Activated naive CD8-positive, alpha-beta T cell (primary cell): Measurements from ENCODE around the gene SLC6A13.
"Not testable (repeated sequence)": the region's sequence is repeated elsewhere in the genome, so short reads cannot be mapped to it uniquely, and the experiment has no call there.

Experiments
- H3K27ac Mint-ChIP-seq: one replicate; pipeline ENCODE4 v1.8.0; 2021; ENCODE audit warnings: mixed read lengths
- H3K27me3 Mint-ChIP-seq: one replicate; pipeline ENCODE4 v1.8.0; 2021; ENCODE audit warnings: mixed read lengths
- H3K36me3 Mint-ChIP-seq: one replicate; pipeline ENCODE4 v1.8.0; 2021; ENCODE audit warnings: mixed read lengths
- H3K4me1 Mint-ChIP-seq: one replicate; pipeline ENCODE4 v1.8.0; 2021; ENCODE audit warnings: low read depth, mixed read lengths
- H3K4me3 Mint-ChIP-seq: one replicate; pipeline ENCODE4 v1.8.0; 2021; ENCODE audit warnings: mild to moderate bottlenecking, mixed read lengths
- H3K9me3 Mint-ChIP-seq: one replicate; pipeline ENCODE4 v1.8.0; 2021; ENCODE audit warnings: low read depth, mixed read lengths

SLC6A13 gene

DNA sequence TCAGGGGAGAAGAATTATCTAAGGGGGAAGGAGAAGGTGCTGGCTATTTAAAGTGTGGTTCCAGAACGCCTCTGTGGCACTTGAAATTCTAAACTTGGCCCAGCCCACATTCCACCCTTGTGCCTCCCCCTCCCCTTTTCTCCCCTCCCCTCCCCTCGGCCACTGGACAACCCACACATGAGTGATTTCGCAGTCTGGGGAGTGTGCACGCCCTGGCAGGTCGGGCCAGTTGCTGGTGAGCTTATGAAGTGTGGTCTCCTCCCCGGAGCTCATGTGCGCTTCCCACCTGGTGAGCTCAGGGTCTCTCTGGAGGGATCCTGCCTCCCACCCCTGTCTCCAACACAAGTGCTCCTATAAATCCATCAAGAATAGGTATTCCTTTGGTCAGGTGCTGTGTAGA is at the start of gene SLC6A13:
SLC6A13 (minus strand) TSS at position 20 of the 400 bp plus-strand sequence. CDS start 2,784 bp downstream, outside the sequence.
- H3K4me3 Mint-ChIP-seq: no peak within 1 kb of the TSS
- H3K9me3 Mint-ChIP-seq: no peaks in the 10 kb centered on the region
- H3K36me3 Mint-ChIP-seq: no peaks in the 10 kb centered on the region
- H3K27ac Mint-ChIP-seq: no peak within 1 kb of the TSS
- no peaks in the 10 kb centered on the region for H3K27me3 Mint-ChIP-seq
- H3K4me1 Mint-ChIP-seq: peaks cover 30% of the 10 kb centered on the region

DNA sequence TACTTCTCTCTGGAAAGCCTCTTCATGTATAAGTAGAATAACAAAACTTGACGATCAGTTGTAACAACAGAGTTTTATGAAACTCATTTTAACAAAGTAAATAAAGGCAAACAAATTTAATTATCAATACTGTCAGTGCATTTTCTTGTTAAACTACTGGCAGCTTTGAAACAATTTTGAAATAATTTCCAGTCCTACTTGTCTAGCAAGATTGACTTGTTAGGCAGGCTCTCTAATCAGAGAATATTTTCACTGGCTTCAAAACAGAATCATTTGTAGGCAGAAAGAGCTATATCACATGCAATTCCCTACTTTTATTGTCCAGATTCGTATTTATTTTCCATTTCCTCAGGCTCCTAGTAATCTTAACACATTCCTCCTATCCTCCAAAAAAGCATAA is 45.9 kb upstream of the SLC6A13 start:
- no peak overlapping the region for H3K27ac Mint-ChIP-seq
- H3K36me3 Mint-ChIP-seq: peaks cover 21% of the 10 kb centered on the region
- no peak overlapping the region for H3K4me3 Mint-ChIP-seq
- no peaks in the 10 kb centered on the region for H3K9me3 Mint-ChIP-seq
- peaks cover 16% of the 10 kb centered on the region for H3K4me1 Mint-ChIP-seq
- H3K27me3 Mint-ChIP-seq: no peaks in the 10 kb centered on the region

DNA sequence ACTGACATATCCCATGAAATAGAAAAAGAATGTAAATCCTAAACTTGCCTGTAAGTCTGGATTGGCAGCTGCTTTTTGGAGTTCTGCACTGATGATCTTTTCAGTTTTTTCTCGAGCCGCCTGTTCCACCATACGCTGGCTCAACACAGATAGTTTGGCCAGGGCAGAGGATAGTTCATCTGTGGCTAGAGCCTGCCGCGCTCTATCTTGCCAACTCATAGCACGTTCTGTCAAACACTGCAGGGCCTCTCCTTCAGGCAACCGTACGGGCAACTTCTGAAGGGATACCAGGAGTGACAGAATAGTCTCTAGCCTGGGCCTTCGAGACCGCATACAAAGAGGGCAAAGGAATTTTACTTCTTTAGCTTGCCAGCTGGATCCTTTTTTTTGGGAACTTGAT is 44.8 kb upstream of the SLC6A13 start:
- H3K36me3 Mint-ChIP-seq: peaks cover 28% of the 10 kb centered on the region
- H3K4me1 Mint-ChIP-seq: peaks cover 27% of the 10 kb centered on the region
- no peaks in the 10 kb centered on the region for H3K27me3 Mint-ChIP-seq
- no peak overlapping the region for H3K4me3 Mint-ChIP-seq
- no peaks in the 10 kb centered on the region for H3K9me3 Mint-ChIP-seq
- H3K27ac Mint-ChIP-seq: no peak overlapping the region

DNA sequence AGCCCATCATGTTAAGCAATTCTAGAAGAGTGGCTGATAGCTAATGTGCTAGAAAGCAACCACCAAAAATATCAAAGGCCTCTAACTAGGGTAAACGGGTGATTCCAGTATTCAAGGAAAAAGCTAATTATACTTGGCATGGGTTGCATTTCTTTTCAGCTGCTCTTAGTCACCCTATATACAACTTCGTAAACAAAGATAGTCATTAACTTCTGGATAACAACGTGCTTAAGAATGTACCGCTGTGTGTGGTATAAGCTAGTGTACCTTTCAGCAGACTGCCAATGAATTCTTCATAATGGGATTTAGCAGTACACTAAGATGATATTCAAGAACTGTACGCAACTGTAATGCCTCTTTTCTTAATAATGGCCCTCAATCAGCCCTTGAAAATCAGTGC is 42.2 kb upstream of the SLC6A13 start:
- Mint-ChIP-seq H3K27ac (no peak overlapping the region), H3K4me1 (peaks cover 51% of the 10 kb centered on the region), H3K4me3 (no peak overlapping the region), H3K9me3 (no peaks in the 10 kb centered on the region), H3K27me3 (no peaks in the 10 kb centered on the region), H3K36me3 (peaks cover 51% of the 10 kb centered on the region)

DNA sequence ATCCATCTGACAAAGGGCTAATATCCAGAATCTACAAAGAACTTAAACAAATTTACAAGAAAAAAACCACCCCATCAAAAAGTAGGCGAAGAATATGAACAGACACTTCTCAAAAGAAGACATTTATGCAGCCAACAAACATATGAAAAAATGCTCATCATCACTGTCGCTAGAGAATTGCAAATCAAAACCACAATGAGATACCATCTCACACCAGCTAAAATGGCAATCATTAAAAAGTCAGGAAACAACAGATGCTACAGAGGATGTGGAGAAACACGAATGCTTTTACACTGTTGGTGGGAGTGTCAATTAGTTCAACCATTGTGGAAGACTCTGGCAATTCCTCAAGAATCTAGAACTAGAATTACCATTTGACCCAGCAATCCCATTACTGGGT is 40.1 kb upstream of the SLC6A13 start:
- H3K27me3 Mint-ChIP-seq, H3K9me3 Mint-ChIP-seq, H3K27ac Mint-ChIP-seq: not testable (repeated sequence)
- H3K4me1 Mint-ChIP-seq: peaks cover 61% of the 10 kb centered on the region
- H3K4me3 Mint-ChIP-seq: peak overlapping the region; percentile 6
- peaks cover 60% of the 10 kb centered on the region for H3K36me3 Mint-ChIP-seq

DNA sequence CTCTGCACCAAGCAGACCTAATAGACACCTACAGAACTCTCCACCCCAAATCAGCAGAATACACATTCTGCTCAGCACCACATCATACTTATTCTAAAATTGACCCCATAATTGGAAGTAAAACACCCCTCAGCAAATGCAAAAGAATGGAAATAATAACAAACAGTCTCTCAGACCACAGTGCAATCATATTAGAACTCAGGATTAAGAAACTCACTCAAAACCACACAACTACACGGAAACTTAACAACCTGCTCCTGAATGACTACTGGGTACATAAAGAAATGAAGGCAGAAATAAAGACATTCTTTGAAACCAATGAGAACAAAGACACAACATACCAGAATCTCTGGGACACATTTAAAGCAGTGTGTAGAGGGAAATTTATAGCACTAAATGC is 37.5 kb upstream of the SLC6A13 start:
- H3K27me3 Mint-ChIP-seq, H3K4me3 Mint-ChIP-seq, H3K9me3 Mint-ChIP-seq: not testable (repeated sequence)
- Mint-ChIP-seq H3K4me1 (peaks cover 59% of the 10 kb centered on the region), H3K36me3 (peaks cover 52% of the 10 kb centered on the region), H3K27ac (peak overlapping the region; percentile 61)

DNA sequence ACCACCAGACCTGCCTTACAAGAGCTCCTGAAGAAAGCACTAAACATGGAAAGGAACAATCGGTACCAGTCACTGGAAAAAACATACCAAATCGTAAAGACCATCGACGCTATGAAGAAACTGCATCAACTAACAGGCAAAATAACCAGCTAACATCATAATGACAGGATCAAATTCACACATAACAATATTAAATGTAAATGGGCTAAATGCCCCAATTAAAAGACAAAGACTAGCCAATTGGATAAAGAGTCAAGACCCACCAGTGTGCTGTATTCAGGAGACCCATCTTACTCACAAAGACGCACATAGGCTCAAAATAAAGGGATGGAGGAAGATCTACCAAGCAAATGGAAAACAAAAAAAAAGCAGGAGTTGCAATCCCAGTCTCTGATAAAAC is 36.9 kb upstream of the SLC6A13 start:
- not testable (repeated sequence) for H3K4me3 Mint-ChIP-seq, H3K27me3 Mint-ChIP-seq, H3K27ac Mint-ChIP-seq, H3K9me3 Mint-ChIP-seq
- Mint-ChIP-seq H3K4me1 (peaks cover 55% of the 10 kb centered on the region), H3K36me3 (peaks cover 54% of the 10 kb centered on the region)

DNA sequence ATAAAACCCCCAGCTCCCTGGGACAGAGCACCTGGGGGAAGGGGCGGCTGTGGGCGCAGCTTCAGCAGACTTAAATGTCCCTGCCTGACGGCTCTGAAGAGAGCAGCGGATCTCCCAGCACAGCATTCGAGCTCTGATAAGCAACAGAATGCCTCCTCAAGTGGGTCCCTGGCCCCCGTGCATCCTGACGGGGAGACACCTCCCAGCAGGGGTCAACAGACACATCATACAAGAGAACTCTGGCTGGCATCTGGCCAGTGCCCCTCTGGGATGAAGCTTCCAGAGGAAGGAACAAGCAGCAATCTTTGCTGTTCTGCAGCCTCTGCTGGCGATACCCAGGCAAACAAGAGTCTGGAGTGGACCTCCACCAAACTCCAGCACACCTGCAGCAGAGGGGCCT is 35.4 kb upstream of the SLC6A13 start:
- Mint-ChIP-seq H3K36me3 (peaks cover 49% of the 10 kb centered on the region), H3K4me1 (peaks cover 40% of the 10 kb centered on the region)
- not testable (repeated sequence) for H3K27me3 Mint-ChIP-seq, H3K9me3 Mint-ChIP-seq, H3K27ac Mint-ChIP-seq, H3K4me3 Mint-ChIP-seq

DNA sequence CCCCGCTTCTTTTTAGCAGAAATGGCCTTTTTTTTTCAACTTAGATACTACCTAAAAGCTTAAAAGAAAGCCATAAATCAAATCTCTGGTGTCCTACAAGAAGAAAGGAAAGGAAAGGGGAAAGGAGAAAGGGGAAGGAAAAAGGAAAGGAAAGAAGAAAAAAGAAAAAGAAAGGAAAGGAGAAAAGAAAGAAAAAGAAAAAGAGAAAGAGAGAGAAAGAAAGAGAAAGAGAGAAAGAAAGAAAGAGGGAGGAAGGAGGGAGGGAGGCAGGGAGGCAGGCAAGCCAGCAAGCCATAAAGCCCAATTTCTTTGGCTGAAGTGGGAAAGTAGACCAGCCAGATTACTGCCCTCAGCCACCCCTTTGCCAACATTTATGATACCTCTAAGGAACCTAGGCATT is 32.5 kb upstream of the SLC6A13 start:
- H3K9me3 Mint-ChIP-seq: no peaks in the 10 kb centered on the region
- H3K27ac Mint-ChIP-seq: no peak overlapping the region
- H3K27me3 Mint-ChIP-seq: no peaks in the 10 kb centered on the region
- H3K4me1 Mint-ChIP-seq: peaks cover 28% of the 10 kb centered on the region
- peaks cover 33% of the 10 kb centered on the region for H3K36me3 Mint-ChIP-seq
- no peak overlapping the region for H3K4me3 Mint-ChIP-seq

DNA sequence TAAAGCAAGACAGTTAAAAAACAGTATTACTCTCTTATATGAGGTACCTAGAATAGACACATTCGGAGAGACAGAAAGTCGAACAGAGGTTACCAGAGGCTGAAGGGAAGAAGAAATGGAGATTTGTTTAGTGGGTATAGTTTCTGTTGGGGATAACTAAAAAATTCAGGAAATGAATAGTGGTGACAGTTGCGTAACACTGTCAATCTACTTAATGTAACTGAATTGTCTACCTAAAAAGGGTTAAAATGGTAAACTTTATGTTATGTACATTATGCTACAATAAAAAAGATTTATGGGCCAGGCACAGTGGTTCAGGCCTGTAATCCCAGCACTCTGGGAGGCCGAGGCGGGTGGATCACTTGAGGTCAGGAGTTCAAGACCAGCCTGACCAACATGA is 30.6 kb upstream of the SLC6A13 start:
- H3K27ac Mint-ChIP-seq: no peak overlapping the region
- H3K36me3 Mint-ChIP-seq: peaks cover 18% of the 10 kb centered on the region
- H3K27me3 Mint-ChIP-seq: no peaks in the 10 kb centered on the region
- H3K9me3 Mint-ChIP-seq: no peaks in the 10 kb centered on the region
- no peak overlapping the region for H3K4me3 Mint-ChIP-seq
- H3K4me1 Mint-ChIP-seq: peaks cover 22% of the 10 kb centered on the region

DNA sequence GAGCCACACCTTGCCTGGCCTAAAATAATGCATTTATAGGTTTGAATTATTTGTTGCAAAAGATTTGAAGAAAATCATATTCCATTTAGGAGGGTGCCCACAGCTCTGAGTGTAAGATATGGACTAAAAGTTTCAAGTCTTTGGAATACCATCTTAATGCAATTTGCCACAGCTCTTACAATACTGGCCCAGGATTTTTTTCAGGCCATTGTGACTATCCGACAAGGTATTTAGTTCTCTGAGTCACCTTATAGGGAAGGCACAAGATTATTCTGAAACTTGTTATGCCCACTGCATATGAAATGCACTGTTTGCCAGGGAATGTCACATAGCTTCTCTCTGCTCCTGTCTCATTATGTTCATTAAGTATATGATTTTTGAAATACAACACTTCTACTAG is 29.6 kb upstream of the SLC6A13 start:
- no peaks in the 10 kb centered on the region for H3K27me3 Mint-ChIP-seq
- H3K27ac Mint-ChIP-seq: no peak overlapping the region
- H3K4me1 Mint-ChIP-seq: peaks cover 30% of the 10 kb centered on the region
- H3K36me3 Mint-ChIP-seq: peaks cover 18% of the 10 kb centered on the region
- no peaks in the 10 kb centered on the region for H3K9me3 Mint-ChIP-seq
- H3K4me3 Mint-ChIP-seq: no peak overlapping the region

DNA sequence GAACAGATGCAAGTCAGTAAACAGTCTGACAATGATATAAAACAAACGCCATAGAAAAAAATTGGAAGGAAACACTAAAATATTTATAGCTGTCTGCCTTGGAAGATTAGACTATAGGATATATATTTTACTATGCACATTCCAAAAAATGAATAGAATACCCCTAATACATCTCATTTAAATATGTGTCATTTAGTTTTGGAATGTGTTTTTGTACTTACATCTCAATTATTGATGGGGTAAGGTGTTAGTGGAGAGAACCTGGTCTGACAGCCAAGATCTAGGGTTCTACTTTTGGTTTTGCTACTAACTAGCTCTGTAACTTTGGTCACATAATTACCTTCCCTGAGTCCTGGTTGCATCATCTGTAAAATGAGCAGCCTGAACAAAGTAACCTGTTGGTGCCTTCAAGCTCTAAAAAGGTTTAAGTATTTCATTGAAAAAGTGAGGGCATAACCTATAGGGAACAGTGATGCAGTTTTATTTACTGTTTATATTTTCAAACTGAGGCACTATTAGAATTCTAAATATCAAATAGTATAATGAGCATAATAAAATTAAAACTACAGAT is 28.6 kb upstream of the SLC6A13 start:
- H3K27me3 Mint-ChIP-seq: no peaks in the 10 kb centered on the region
- peaks cover 18% of the 10 kb centered on the region for H3K36me3 Mint-ChIP-seq
- no peaks in the 10 kb centered on the region for H3K9me3 Mint-ChIP-seq
- H3K27ac Mint-ChIP-seq: no peak overlapping the region
- peaks cover 40% of the 10 kb centered on the region for H3K4me1 Mint-ChIP-seq
- no peak overlapping the region for H3K4me3 Mint-ChIP-seq

DNA sequence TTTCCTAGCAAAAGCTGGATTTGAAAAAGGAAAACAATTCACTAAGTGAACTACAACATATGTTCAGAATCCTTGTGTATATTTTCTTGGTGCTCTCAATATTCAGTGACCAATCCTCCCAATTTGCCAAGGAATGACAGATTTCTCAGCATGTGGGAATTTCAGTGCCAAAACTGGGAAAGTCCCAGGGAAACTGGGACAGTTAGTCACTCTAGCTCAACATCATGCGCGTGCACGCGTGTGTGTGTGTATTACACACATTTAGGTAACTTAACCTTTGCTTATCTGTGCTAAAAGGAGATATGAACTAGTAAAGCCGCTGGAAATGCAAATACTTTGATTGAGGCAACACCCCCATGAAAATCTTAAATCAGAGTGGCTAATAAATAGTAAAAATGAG is 26.1 kb upstream of the SLC6A13 start:
- Mint-ChIP-seq H3K4me3 (no peak overlapping the region), H3K4me1 (peaks cover 42% of the 10 kb centered on the region), H3K27me3 (no peaks in the 10 kb centered on the region), H3K9me3 (no peaks in the 10 kb centered on the region), H3K27ac (no peak overlapping the region), H3K36me3 (peaks cover 17% of the 10 kb centered on the region)

DNA sequence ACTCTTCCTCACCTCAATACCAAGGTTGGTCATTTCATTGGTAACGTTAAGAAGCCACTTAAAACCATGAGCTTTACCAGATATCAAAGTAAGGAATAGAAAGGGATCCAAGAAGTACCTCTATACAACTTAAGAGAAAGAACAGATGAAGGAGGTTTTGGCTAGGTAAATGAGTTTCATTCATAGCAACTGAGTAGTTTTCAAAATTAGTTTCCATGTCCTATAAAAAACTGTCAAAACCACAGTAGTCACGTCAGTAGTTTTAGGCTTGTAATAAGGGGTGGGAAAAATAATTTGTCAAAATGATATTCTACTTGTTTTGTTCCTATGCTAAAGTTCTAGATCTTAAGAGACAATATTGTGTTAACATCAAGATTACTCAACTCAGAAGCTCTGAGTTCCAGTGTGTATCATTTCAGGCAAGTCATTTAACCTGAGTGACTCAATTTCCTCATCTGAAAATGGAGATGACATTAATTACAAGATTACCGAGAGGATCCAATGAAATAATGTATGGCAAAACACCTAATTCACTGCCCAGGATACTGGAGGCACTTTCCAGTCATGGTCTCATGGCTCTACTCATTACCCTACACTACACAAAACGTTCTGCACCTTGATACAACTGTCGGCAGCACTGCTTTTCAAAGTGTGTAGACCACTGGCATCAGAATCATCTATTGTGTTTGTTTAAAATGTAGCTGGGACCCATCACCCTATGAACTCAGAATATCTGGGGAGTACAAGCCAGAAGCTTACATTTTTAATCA is 24.1 kb upstream of the SLC6A13 start:
- Mint-ChIP-seq H3K9me3 (no peaks in the 10 kb centered on the region), H3K27ac (no peak overlapping the region), H3K4me1 (peaks cover 33% of the 10 kb centered on the region), H3K4me3 (no peak overlapping the region), H3K36me3 (peaks cover 9% of the 10 kb centered on the region), H3K27me3 (no peaks in the 10 kb centered on the region)

DNA sequence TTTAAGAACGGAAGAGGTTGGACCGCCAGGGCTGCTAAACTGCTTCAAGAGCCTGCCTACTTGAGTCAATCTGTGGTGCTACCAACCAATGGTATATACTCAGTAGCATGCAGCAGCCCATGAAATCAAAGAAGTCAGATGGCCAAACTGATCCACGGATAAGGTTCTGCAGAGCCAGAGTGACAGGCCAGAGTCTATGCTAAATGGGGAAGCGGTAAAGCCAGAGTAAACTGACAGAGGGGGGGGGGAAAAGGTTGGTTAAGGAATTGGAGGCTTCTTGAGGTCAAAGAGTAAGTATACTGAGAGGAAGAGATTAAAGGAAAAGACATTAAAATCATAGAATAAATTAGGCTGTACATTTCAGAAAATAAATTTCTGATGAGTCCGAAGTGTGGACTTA is 15.4 kb upstream of the SLC6A13 start:
- peaks cover 9% of the 10 kb centered on the region for H3K36me3 Mint-ChIP-seq
- H3K4me3 Mint-ChIP-seq: no peak overlapping the region

DNA sequence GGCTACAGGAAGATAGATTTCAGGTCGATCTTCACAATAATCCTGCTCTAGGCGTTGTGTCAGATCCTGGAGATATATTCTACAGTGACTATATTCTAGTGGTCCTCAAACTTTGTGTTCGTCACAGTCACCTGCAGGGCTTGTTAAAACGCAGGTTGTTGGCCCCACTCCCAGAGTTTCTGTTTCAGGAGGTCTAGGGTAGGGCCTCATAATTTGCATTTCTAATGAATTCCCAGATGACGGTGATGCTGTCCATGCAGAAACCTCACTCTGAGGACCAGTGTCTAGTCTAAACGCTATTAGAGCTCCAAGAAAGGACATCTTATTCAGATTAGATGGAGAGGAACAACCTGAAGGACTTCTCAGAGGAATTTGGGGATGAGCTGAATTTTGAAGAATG is 13.2 kb upstream of the SLC6A13 start:
- H3K9me3 Mint-ChIP-seq: no peaks in the 10 kb centered on the region
- H3K27ac Mint-ChIP-seq: no peak overlapping the region
- peaks cover 6% of the 10 kb centered on the region for H3K36me3 Mint-ChIP-seq
- H3K27me3 Mint-ChIP-seq: no peaks in the 10 kb centered on the region
- H3K4me3 Mint-ChIP-seq: no peak overlapping the region
- no peaks in the 10 kb centered on the region for H3K4me1 Mint-ChIP-seq

More for the DNA sequence above, 15.4 kb upstream of the SLC6A13 start:
- no peaks in the 10 kb centered on the region for H3K27me3 Mint-ChIP-seq
- no peaks in the 10 kb centered on the region for H3K9me3 Mint-ChIP-seq
- no peak overlapping the region for H3K27ac Mint-ChIP-seq
- no peaks in the 10 kb centered on the region for H3K4me1 Mint-ChIP-seq
